ENCODE measurements around the gene PDZK1IP1. TPM values are rescaled to one million over a fixed set of nuclear protein-coding genes. Genes with fewer than 3 reads are reported as not detected.

The PDZK1IP1 gene
- total RNA-seq, 1 donor from 2014 or later: not detected

DNA sequence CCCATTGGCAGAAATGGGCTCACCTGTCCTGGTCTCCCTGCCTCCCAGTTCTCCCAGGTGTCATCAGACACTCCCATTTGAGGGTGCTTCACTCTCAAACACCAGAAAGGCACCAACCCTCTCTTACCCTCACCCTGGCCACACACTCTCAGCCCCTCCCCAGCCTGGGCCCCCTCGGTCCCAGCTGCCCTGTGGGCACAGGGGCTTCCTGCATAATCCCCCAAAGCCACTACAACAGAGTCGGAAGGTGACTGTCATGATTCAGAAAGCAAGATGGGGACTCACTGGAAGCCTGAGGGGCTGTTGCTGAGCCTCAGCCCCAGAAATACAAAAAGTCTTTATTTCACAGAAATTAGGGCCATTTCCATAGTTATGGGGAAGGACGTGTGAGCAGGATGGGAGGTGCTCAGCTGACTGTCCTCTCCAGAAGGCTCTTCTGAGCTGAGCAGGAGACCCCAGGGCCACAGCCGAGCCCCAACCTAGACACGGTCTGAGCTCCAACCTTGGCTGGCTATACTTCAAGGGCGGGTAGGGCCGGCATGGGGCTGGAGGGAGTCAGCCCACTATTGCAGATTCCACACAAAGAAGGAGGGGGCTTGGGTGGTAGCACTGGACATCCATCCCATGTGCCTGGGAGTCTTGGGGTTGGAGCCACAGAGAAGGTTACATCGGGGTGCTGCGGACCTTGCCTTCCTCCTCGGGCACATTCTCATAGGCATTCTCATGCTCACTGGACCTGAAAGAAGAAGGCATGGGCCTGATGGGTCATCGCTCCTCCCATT, 6.3 kb downstream of the PDZK1IP1 start:
- no peak for DNase-seq (ENCODE audit: low read depth, low spot score)
- Mint-ChIP-seq H3K27ac (ENCODE audit: unreplicated experiment) (no peak overlapping the region), H3K27me3 (ENCODE audit: low read depth) (peaks cover 33% of the 10 kb centered on the region), H3K4me3 (no peak overlapping the region), H3K9me3 (no peaks in the 10 kb centered on the region), H3K4me1 (peaks cover 12% of the 10 kb centered on the region), H3K36me3 (ENCODE audit: low read depth) (no peaks in the 10 kb centered on the region)
- TF ChIP-seq, protein P1, sequence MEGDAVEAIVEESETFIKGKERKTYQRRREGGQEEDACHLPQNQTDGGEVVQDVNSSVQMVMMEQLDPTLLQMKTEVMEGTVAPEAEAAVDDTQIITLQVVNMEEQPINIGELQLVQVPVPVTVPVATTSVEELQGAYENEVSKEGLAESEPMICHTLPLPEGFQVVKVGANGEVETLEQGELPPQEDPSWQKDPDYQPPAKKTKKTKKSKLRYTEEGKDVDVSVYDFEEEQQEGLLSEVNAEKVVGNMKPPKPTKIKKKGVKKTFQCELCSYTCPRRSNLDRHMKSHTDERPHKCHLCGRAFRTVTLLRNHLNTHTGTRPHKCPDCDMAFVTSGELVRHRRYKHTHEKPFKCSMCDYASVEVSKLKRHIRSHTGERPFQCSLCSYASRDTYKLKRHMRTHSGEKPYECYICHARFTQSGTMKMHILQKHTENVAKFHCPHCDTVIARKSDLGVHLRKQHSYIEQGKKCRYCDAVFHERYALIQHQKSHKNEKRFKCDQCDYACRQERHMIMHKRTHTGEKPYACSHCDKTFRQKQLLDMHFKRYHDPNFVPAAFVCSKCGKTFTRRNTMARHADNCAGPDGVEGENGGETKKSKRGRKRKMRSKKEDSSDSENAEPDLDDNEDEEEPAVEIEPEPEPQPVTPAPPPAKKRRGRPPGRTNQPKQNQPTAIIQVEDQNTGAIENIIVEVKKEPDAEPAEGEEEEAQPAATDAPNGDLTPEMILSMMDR (conservative IDR thresholded peaks at IDR 0.05): no peak

DNA sequence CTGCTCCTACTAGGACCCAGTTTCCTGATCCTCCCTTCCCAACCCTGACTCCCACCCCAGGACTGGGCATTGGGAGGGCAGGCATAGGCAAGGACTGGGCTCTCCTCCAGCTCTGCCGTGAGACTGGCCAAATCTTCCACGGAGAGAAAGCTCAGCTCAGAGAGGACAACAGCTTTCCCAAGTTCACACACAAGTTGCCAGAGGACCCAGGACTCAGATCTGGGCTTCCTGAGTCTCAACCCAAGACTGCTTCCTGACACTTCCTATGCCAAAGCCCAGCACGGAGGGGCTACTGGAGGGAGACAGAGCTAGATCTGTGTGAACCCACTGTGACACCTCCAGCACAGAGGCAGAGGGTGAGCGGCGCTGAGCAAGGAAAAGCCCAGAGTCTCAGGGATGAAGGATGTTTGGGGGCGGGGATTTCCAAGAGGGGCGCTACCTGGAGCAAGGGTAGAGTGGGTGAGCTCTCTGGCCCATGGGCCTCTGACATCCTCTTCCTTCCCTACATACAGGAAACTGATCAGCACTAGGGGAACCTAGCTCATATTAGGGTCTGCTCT, 7.1 kb downstream of the PDZK1IP1 start:
- H3K9me3 Mint-ChIP-seq: no peaks in the 10 kb centered on the region
- no peak overlapping the region for H3K4me3 Mint-ChIP-seq
- no peak for DNase-seq (ENCODE audit: low read depth, low spot score)
- TF ChIP-seq, protein P1 (conservative IDR thresholded peaks at IDR 0.05): no peak
- peaks cover 12% of the 10 kb centered on the region for H3K4me1 Mint-ChIP-seq
- H3K36me3 Mint-ChIP-seq (ENCODE audit: low read depth): no peaks in the 10 kb centered on the region
- H3K27me3 Mint-ChIP-seq (ENCODE audit: low read depth): peaks cover 36% of the 10 kb centered on the region
- H3K27ac Mint-ChIP-seq (ENCODE audit: unreplicated experiment): no peak overlapping the region

DNA sequence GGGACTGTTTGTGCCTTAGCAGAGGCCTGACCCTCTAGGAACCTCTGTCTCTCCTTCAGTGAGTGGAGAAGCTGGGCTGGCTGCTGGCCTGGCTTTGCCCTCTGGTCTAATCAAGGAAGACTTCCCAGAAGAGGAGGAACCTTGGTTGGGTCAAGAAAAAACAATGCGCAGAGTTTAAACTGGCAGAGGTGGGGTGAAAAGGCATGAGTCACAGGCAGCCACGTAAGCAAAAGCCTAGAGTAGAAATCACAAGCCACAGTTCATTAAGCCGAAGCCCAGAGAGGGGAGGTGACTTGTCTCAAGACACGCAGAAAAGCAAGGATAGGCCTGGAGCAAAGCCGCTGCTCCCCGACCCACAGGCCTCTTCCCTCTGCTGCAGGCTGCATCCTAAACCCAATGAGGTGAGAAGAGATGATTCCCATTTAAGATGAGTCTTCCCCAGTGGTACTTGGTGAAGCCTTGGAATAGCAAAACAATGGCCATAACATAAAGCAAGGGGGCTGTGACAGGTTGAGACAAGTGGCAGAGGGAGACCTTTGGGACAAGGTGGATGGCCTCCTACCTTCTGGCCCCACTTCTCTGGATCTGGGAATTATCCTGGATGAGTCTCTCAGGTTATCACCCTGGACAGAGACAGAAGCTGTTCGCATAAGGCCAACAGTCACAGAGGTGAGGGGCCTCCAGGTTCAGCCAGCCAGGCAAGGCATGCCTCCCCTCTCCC, 7.7 kb downstream of the PDZK1IP1 start:
- Mint-ChIP-seq H3K27ac (ENCODE audit: unreplicated experiment) (peak overlapping the region; percentile 8), H3K27me3 (ENCODE audit: low read depth) (peaks cover 36% of the 10 kb centered on the region), H3K4me3 (no peak overlapping the region), H3K36me3 (ENCODE audit: low read depth) (no peaks in the 10 kb centered on the region), H3K4me1 (peaks cover 12% of the 10 kb centered on the region), H3K9me3 (no peaks in the 10 kb centered on the region)
- TF ChIP-seq, protein P1 (conservative IDR thresholded peaks at IDR 0.05): no peak
- DNase-seq (ENCODE audit: low read depth, low spot score): no peak

DNA sequence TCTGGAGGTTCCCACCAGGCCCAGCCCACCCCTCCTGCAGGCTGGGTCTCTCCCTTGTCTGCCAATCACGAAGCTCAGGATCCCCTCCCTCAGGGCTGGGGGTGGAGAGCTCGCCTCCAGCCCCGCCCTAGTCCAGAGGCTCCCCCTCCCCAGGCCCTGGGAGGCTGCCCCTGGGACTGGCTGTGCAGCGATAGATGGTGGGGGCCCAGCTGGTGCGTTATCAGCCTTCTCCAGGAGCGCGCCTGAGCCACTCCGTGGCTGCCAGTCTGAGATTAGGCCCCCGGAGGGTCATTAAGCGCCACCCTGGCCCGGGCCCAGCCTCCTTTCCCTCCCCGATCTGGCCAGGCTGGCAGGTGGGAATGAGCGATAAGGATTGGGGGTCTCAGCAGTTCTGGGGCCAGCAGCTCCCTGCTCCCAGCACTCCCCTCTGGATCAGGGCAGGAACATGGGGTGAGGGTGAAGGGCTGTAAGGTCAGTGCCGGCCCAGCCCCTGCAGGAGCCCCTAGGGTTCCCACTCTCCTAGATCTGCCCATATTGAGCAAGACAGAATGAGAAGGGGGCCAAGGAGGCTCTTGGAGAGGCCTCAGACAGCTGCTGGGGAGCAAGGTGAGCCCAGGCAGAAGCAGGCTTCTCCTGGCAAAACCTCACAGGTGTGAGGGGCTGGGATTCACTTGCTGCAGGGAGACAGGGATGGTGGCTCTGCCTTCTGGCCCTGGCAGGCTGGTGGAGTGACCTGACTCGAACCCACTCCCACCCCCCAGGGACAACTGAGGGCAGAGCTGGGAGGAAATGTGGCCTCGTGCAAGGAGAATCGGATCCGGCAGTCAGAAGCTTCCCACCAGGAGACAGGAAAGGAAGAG, 8.5 kb downstream of the PDZK1IP1 start:
- no peaks in the 10 kb centered on the region for H3K9me3 Mint-ChIP-seq
- no peaks in the 10 kb centered on the region for H3K36me3 Mint-ChIP-seq (ENCODE audit: low read depth)
- H3K4me1 Mint-ChIP-seq: peaks cover 12% of the 10 kb centered on the region
- peaks cover 38% of the 10 kb centered on the region for H3K27me3 Mint-ChIP-seq (ENCODE audit: low read depth)
- DNase-seq (ENCODE audit: low read depth, low spot score): no peak
- no peak overlapping the region for H3K4me3 Mint-ChIP-seq
- no peak overlapping the region for H3K27ac Mint-ChIP-seq (ENCODE audit: unreplicated experiment)
- TF ChIP-seq, protein P1 (conservative IDR thresholded peaks at IDR 0.05): no peak

DNA sequence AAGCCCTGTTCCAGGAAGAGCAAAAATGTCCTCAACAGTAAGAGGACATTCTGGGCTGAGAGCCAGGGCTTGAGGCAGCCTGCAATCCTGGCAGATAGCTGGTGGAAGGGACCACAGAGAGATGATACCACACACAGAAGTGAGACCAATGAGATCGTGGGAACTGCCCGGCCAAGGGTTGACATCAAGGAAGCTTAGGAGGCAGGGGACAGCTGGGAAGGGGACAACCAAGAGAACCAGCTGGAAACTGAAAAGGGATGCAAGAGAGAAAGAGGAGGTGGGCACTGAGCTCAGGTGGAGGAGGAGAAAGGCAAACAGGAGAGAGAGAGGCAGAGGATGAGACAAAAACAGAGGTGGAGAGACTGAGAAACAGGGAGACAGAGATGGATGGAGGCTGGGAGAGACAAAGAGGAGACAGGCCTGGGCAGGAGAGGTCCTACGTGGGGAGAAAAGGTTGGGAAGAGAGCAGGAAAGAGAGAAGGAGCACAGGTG, 9.2 kb downstream of the PDZK1IP1 start:
- H3K27ac Mint-ChIP-seq (ENCODE audit: unreplicated experiment): no peak overlapping the region
- peaks cover 40% of the 10 kb centered on the region for H3K27me3 Mint-ChIP-seq (ENCODE audit: low read depth)
- H3K4me3 Mint-ChIP-seq: no peak overlapping the region

More for the DNA sequence above, 9.2 kb downstream of the PDZK1IP1 start:
- no peak for DNase-seq (ENCODE audit: low read depth, low spot score)
- TF ChIP-seq, protein P1 (conservative IDR thresholded peaks at IDR 0.05): no peak
- Mint-ChIP-seq H3K4me1 (peaks cover 12% of the 10 kb centered on the region), H3K9me3 (no peaks in the 10 kb centered on the region), H3K36me3 (ENCODE audit: low read depth) (no peaks in the 10 kb centered on the region)
